H1 (cell line): ENCODE data around the gene CSF2. TPM values are rescaled to one million over a fixed set of nuclear protein-coding genes. Genes with fewer than 3 reads are reported as not detected.

ENCODE experiments used
- POLR2AphosphoS5 ChIP-seq: IDR thresholded peaks from 2 replicates; pipeline ENCODE4 v1.6.1; 2011; ENCODE audit warnings: low read depth, low read length
- RAD21 ChIP-seq, 2 experiments: IDR thresholded peaks in 1 of 2; conservative IDR thresholded peaks in 1 of 2; 2 replicates each; pipeline ENCODE4 v1.6.1; 2011; ENCODE audit warnings: low read depth in 2 of 2, low read length in 2 of 2, improper control_type of control experiment in 1 of 2, inconsistent platforms in 1 of 2, mild to moderate bottlenecking in 1 of 2, moderate library complexity in 1 of 2
- RBBP5 ChIP-seq: IDR thresholded peaks from 2 replicates; pipeline ENCODE4 v1.7.1; 2012; ENCODE audit warnings: low read depth, mild to moderate bottlenecking, inconsistent platforms, low read length, moderate library complexity, borderline replicate concordance
- polyA plus RNA-seq, 7 experiments: library from polyadenylated mRNA; depleted of rRNA in 3 of 7; stranded (reverse) in 5 of 7; unstranded in 2 of 7; fragments of >200 nt in 5 of 7; fragments of 200-250 nt in 2 of 7; gene quantifications; 1 replicate in 5 of 7; 2 replicates in 1 of 7; 4 replicates in 1 of 7; pipeline versions ENCODE4 v1.2.1 to v1.2.3, GENCODE V29; 2011 to 2013; ENCODE audit warnings: missing spikeins in 2 of 7, mixed read lengths in 2 of 7
- total RNA-seq: library from RNA; stranded (reverse); fragmentation: NEBNext Ultra II Directional; extraction: Animal tissue kit (Norgen Biotek cat#: 25700); gene quantifications from 2 replicates; pipeline ENCODE4 v1.2.1, GENCODE V29; 2021

Gene CSF2
- total and polyA plus RNA-seq, 2 of the 8 experiments (the other 6 are each of a cell fraction or from before 2014, with no cell fraction given): not detected

DNA sequence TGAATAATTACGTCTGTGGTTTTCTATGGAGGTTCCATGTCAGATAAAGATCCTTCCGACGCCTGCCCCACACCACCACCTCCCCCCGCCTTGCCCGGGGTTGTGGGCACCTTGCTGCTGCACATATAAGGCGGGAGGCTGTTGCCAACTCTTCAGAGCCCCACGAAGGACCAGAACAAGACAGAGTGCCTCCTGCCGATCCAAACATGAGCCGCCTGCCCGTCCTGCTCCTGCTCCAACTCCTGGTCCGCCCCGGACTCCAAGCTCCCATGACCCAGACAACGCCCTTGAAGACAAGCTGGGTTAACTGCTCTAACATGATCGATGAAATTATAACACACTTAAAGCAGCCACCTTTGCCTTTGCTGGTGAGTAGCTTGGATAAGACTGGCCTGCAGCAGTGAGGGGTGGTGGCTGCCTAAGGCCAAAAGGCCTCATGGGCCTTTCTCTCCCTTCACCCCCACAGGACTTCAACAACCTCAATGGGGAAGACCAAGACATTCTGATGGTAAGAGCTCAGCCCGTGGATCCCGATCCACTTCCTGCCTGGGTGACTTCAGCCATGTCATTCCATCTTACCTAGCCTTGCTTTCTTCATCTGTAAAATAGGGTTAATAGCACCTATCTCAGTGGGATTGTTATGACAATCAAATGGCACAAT is 13.0 kb upstream of the CSF2 start, which contains the start of gene IL3 (continued):
- TF ChIP-seq RBBP5 (no peak), RAD21 (IDR thresholded peaks at IDR 0.05 in 1 of 2, conservative IDR thresholded peaks at IDR 0.05 in 1 of 2; ENCODE audit: low read depth in 2 of 2, low read length in 2 of 2) (no peak), POLR2AphosphoS5 (no peak)
